H9 (cell line): Measurements from ENCODE around the gene MAN1B1. TPM values are rescaled to one million over a fixed set of nuclear protein-coding genes. Genes with fewer than 3 reads are reported as not detected.

ENCODE experiments used
- DNase-seq: peaks from one replicate; pipeline ENCODE4 v3.0.0-alpha.2; 2017
- H2AFZ ChIP-seq: one replicate; pipeline ENCODE4 v1.6.1; 2013; ENCODE audit warnings: mild to moderate bottlenecking, low read length, control low read depth, moderate library complexity
- H2AK5ac ChIP-seq: 2 replicates; pipeline ENCODE4 v1.6.1; 2013; ENCODE audit warnings: low read length, control low read depth, mixed read lengths; ENCODE audit not compliant: insufficient read length
- H2BK120ac ChIP-seq: one replicate; pipeline ENCODE4 v1.6.1; 2013; ENCODE audit warnings: low read depth, mild to moderate bottlenecking, low read length, control low read depth, inconsistent platforms; ENCODE audit not compliant: poor library complexity, severe bottlenecking
- H2BK12ac ChIP-seq: 2 replicates; pipeline ENCODE4 v1.6.1; 2013; ENCODE audit warnings: low read length, control low read depth, mixed read lengths, low read depth; ENCODE audit not compliant: insufficient read length
- H2BK15ac ChIP-seq: 2 replicates; pipeline ENCODE4 v1.6.1; 2013; ENCODE audit warnings: low read depth, low read length, control low read depth
- H2BK20ac ChIP-seq: one replicate; pipeline ENCODE4 v1.6.1; 2013; ENCODE audit warnings: low read depth, mild to moderate bottlenecking, low read length, control low read depth, inconsistent platforms; ENCODE audit not compliant: poor library complexity, severe bottlenecking
- H2BK5ac ChIP-seq: 2 replicates; pipeline ENCODE4 v1.6.1; 2013; ENCODE audit warnings: low read length, control low read depth, mixed read lengths; ENCODE audit not compliant: insufficient read length
- H3K14ac ChIP-seq: 2 replicates; pipeline ENCODE4 v1.6.1; 2013; ENCODE audit warnings: low read length, control low read depth; ENCODE audit not compliant: insufficient read depth
- H3K18ac ChIP-seq: 2 replicates; pipeline ENCODE4 v1.6.1; 2013; ENCODE audit warnings: low read depth, mild to moderate bottlenecking, mixed read lengths, low read length, control low read depth; ENCODE audit not compliant: insufficient read length
- H3K23ac ChIP-seq: 2 replicates; pipeline ENCODE4 v1.6.1; 2013; ENCODE audit warnings: low read length, control low read depth, mixed read lengths, low read depth; ENCODE audit not compliant: insufficient read length
- H3K23me2 ChIP-seq: 2 replicates; pipeline ENCODE4 v1.6.1; 2013; ENCODE audit warnings: low read depth, mild to moderate bottlenecking, mixed read lengths, low read length, control low read depth; ENCODE audit not compliant: insufficient read length, poor library complexity, severe bottlenecking
- H3K27ac ChIP-seq: 2 replicates; pipeline ENCODE4 v1.5.1; 2013; ENCODE audit warnings: low read length, control low read depth, mixed read lengths, low read depth; ENCODE audit not compliant: insufficient read length
- H3K27me3 ChIP-seq: 2 replicates; pipeline ENCODE4 v1.6.1; 2013; ENCODE audit warnings: low read length, control low read depth, inconsistent platforms; ENCODE audit not compliant: insufficient read depth
- H3K4ac ChIP-seq: 2 replicates; pipeline ENCODE4 v1.6.1; 2013; ENCODE audit warnings: low read depth, mild to moderate bottlenecking, control low read depth, inconsistent platforms, low read length, moderate library complexity
- H3K4me1 ChIP-seq: 2 replicates; pipeline ENCODE4 v1.6.1; 2013; ENCODE audit warnings: low read length, control low read depth, inconsistent platforms; ENCODE audit not compliant: insufficient read depth
- H3K4me2 ChIP-seq: 2 replicates; pipeline ENCODE4 v1.6.1; 2013; ENCODE audit warnings: low read length, control low read depth, mixed read lengths; ENCODE audit not compliant: insufficient read length, insufficient read depth
- H3K56ac ChIP-seq: 2 replicates; pipeline ENCODE4 v1.6.1; 2013; ENCODE audit warnings: low read depth, mild to moderate bottlenecking, mixed read lengths, low read length, control low read depth; ENCODE audit not compliant: insufficient read length
- H3K79me1 ChIP-seq: 2 replicates; pipeline ENCODE4 v1.6.1; 2013; ENCODE audit warnings: low read depth, mild to moderate bottlenecking, moderate library complexity, low read length, control low read depth, inconsistent platforms; ENCODE audit not compliant: insufficient read depth, poor library complexity, severe bottlenecking
- H3K79me2 ChIP-seq: 2 replicates; pipeline ENCODE4 v1.6.1; 2013; ENCODE audit warnings: low read length, control low read depth, inconsistent platforms; ENCODE audit not compliant: insufficient read depth
- H3K9ac ChIP-seq: 2 replicates; pipeline ENCODE4 v1.6.1; 2013; ENCODE audit warnings: low read length, control low read depth, mixed read lengths; ENCODE audit not compliant: insufficient read length; ENCODE audit errors: extremely low read depth
- H3K9me3 ChIP-seq: one replicate; pipeline ENCODE4 v1.6.1; 2013; ENCODE audit warnings: low read depth, low read length, inconsistent platforms; ENCODE audit not compliant: control insufficient read depth
- H3T11ph ChIP-seq: one replicate; pipeline ENCODE4 v1.6.1; 2013; ENCODE audit warnings: mild to moderate bottlenecking, low read length, control low read depth, inconsistent platforms
- H4K20me1 ChIP-seq: one replicate; pipeline ENCODE4 v1.6.1; 2013; ENCODE audit not compliant: control insufficient read depth, insufficient read length, insufficient read depth
- H4K5ac ChIP-seq: 2 replicates; pipeline ENCODE4 v1.6.1; 2013; ENCODE audit warnings: low read depth, mild to moderate bottlenecking, mixed read lengths, low read length, control low read depth; ENCODE audit not compliant: insufficient read length
- H4K8ac ChIP-seq: replicated peaks from 2 replicates; pipeline ENCODE4 v1.6.1; 2013; ENCODE audit warnings: low read length, control low read depth, mixed read lengths, low read depth; ENCODE audit not compliant: insufficient read length
- H4K91ac ChIP-seq: 2 replicates; pipeline ENCODE4 v1.6.1; 2013; ENCODE audit warnings: low read depth, mild to moderate bottlenecking, moderate library complexity, mixed read lengths, low read length, control low read depth; ENCODE audit not compliant: insufficient read length
- H3K27ac Mint-ChIP-seq, 3 experiments: 2 replicates in 2 of 3; 3 replicates in 1 of 3; pipeline ENCODE4 v1.8.0; 2020 to 2021; ENCODE audit warnings: mixed read lengths in 3 of 3, mild to moderate bottlenecking in 1 of 3, moderate library complexity in 1 of 3
- H3K27me3 Mint-ChIP-seq: 2 replicates; pipeline ENCODE4 v1.8.0; 2021; ENCODE audit warnings: low read depth, mild to moderate bottlenecking, moderate library complexity, mixed read lengths
- H3K36me3 Mint-ChIP-seq, 3 experiments: 2 replicates in 2 of 3; 3 replicates in 1 of 3; pipeline ENCODE4 v1.8.0; 2020 to 2021; ENCODE audit warnings: low read depth in 3 of 3, mixed read lengths in 3 of 3; ENCODE audit not compliant: insufficient read depth in 1 of 3
- H3K4me1 Mint-ChIP-seq, 2 experiments: 2 replicates each; pipeline ENCODE4 v1.8.0; 2020; ENCODE audit warnings: mixed read lengths in 2 of 2
- H3K4me3 Mint-ChIP-seq, 2 experiments: 2 replicates in 1 of 2; 3 replicates in 1 of 2; pipeline ENCODE4 v1.8.0; 2020 to 2021; ENCODE audit warnings: mild to moderate bottlenecking in 2 of 2, mixed read lengths in 2 of 2, moderate library complexity in 1 of 2
- H3K9me3 Mint-ChIP-seq, 2 experiments: 2 replicates in 1 of 2; 3 replicates in 1 of 2; pipeline ENCODE4 v1.8.0; 2020; ENCODE audit warnings: mild to moderate bottlenecking in 2 of 2, mixed read lengths in 2 of 2, moderate library complexity in 1 of 2
- CTCF ChIP-seq: fragments of 200-600 bp; sonication (generic); conservative IDR thresholded peaks from 3 replicates; pipeline ENCODE4 v1.8.0; 2021; ENCODE audit warnings: antibody characterized with exemption, mild to moderate bottlenecking
- WGBS: extraction: QIAGEN DNeasy Blood & Tissue Kit; methylation state at CpG from one replicate; pipeline ENCODE4 v1.1.7; 2013; ENCODE audit warnings: missing lambda C conversion rate, low lambda C conversion rate, mixed read lengths; ENCODE audit not compliant: insufficient read length; ENCODE audit errors: extremely low coverage; 5-methylcytosine and 5-hydroxymethylcytosine counted together
- total RNA-seq: library from RNA; stranded (reverse); gene quantifications from 2 replicates; pipeline ENCODE4 v1.2.1, GENCODE V29; 2021

Gene MAN1B1
- total RNA-seq, 1 experiment from 2014 or later: 34.9 TPM

- H3K79me1 ChIP-seq: no peaks in the 10 kb centered on the region
- H2BK15ac ChIP-seq: no peak overlapping the region
- H2AFZ ChIP-seq: no peak overlapping the region
- no peaks in the 10 kb centered on the region for H3K27me3 ChIP-seq
- no peak overlapping the region for H3K23ac ChIP-seq
- H4K8ac ChIP-seq: no peak overlapping the region
- H4K91ac ChIP-seq: no peak overlapping the region
- no peak overlapping the region for H3K27ac Mint-ChIP-seq
- no CpG with 5 or more reads among the region's 17 CpGs for WGBS
- no peak overlapping the region for H2BK5ac ChIP-seq
- H3K27ac ChIP-seq: no peak overlapping the region
- H3K9me3 Mint-ChIP-seq: peaks cover 2 to 3% of the 10 kb centered on the region in 2 experiments; a peak in 2 of 5 replicates
- H3K56ac ChIP-seq: no peak overlapping the region
- H3K27me3 Mint-ChIP-seq: peaks cover 2% of the 10 kb centered on the region
- H2AK5ac ChIP-seq: no peak overlapping the region
- no peak overlapping the region for H3T11ph ChIP-seq
- no peak overlapping the region for H2BK120ac ChIP-seq
- H3K14ac ChIP-seq: no peak overlapping the region
- no peak overlapping the region for H3K4ac ChIP-seq
- no peak overlapping the region for H3K18ac ChIP-seq
- no peak overlapping the region for H2BK12ac ChIP-seq
- H3K9ac ChIP-seq: no peak overlapping the region
- no peak overlapping the region for H4K5ac ChIP-seq
- H3K4me2 ChIP-seq: no peak overlapping the region
- no peaks in the 10 kb centered on the region for H3K4me1 ChIP-seq
- H3K9me3 ChIP-seq: peaks cover 1% of the 10 kb centered on the region
- H2BK20ac ChIP-seq: no peak overlapping the region
- no peak for TF ChIP-seq CTCF
- no peaks in the 10 kb centered on the region for H3K23me2 ChIP-seq
- H3K4me1 Mint-ChIP-seq: no peaks in the 10 kb centered on the region
- H3K79me2 ChIP-seq: no peaks in the 10 kb centered on the region
- no peaks in the 10 kb centered on the region for H4K20me1 ChIP-seq
- peaks cover 4 to 19% (median 5%) of the 10 kb centered on the region in 3 experiments; a peak in 6 of 7 replicates for H3K36me3 Mint-ChIP-seq
- no peak overlapping the region for H3K4me3 Mint-ChIP-seq
- DNase-seq: no peak
Measured at GRCh38 chr9:137107982-137108381, 21.2 kb downstream of the MAN1B1 start.
